Stomach (tissue), 9 donors: ENCODE results near the gene UNC13B. TPM values are rescaled to one million over a fixed set of nuclear protein-coding genes. Genes with fewer than 3 reads are reported as not detected.

ENCODE experiments used
- DNase-seq, 2 donors: peaks; one replicate each; pipeline versions ENCODE4 v3.0.0 to v3.0.0-alpha.2; 2013 to 2019
- H3K27ac ChIP-seq, 5 donors: fragments of 200-600 bp in 4 of 5; sonication (generic) in 4 of 5; one replicate each; pipeline ENCODE4 v1.5.1; 2013 to 2019; ENCODE audit warnings: mild to moderate bottlenecking in 1 of 5, moderate library complexity in 1 of 5
- H3K27me3 ChIP-seq, 3 donors: fragments of 200-600 bp; sonication (generic); one replicate each; pipeline ENCODE4 v1.5.1; 2017 to 2019; ENCODE audit warnings: mixed run types in 1 of 3
- H3K36me3 ChIP-seq, 4 donors: fragments of 200-600 bp; sonication (generic); 1 replicate in 3 of 4; 2 replicates in 1 of 4; pipeline ENCODE4 v1.5.1; 2016 to 2019
- H3K4me1 ChIP-seq, 4 donors: fragments of 200-600 bp; sonication (generic); one replicate each; pipeline ENCODE4 v1.5.1; 2016 to 2019
- H3K4me3 ChIP-seq, 4 donors: fragments of 200-600 bp; sonication (generic) in 3 of 4; one replicate each; pipeline ENCODE4 v1.5.1; 2016 to 2019; ENCODE audit warnings: mild to moderate bottlenecking in 1 of 4
- H3K9me3 ChIP-seq, 4 donors: fragments of 200-600 bp; sonication (generic); one replicate each; pipeline ENCODE4 v1.5.1; 2016 to 2019
- EP300 ChIP-seq: sonication (generic); formaldehyde crosslinking; IDR thresholded peaks from one replicate; pipeline ENCODE4 v1.6.1; 2017; ENCODE audit warnings: antibody characterized with exemption
- POLR2A ChIP-seq, 4 donors: fragments of 450-650 bp; IDR thresholded peaks; one replicate each; pipeline ENCODE4 v1.6.1; 2016; ENCODE audit warnings: antibody characterized with exemption in 4 of 4, control low read depth in 2 of 4, mild to moderate bottlenecking in 1 of 4, moderate library complexity in 1 of 4
- POLR2AphosphoS5 ChIP-seq, 3 donors: sonication (generic); formaldehyde crosslinking; IDR thresholded peaks; one replicate each; pipeline ENCODE4 v1.6.1; 2016; ENCODE audit warnings: antibody characterized with exemption in 3 of 3
- WGBS, 5 donors: extraction: QIAGEN DNeasy Blood & Tissue Kit in 3 of 5; methylation state at CpG; one replicate each; pipeline versions ENCODE4 v1.1.5 to v1.1.7; 2013 to 2018; 5-methylcytosine and 5-hydroxymethylcytosine counted together
- intact Hi-C: fragments of 100-400 bp; cut with DNase I; formaldehyde crosslinking; loops from one replicate; pipeline ENCODE4 v1.15.1; 2023; ENCODE audit warnings: low total_unique reads
- polyA plus RNA-seq, 3 donors: library from polyadenylated mRNA; stranded (reverse); fragments of 200-250 nt; gene quantifications; one replicate each; pipeline ENCODE4 v1.2.3, GENCODE V29; 2013
- total RNA-seq, 5 donors: library from RNA; depleted of rRNA; stranded (reverse); fragments of >200 nt; gene quantifications; one replicate each; pipeline versions ENCODE4 v1.1.0 to v1.2.3, GENCODE V29; 2014 to 2016
- TF ChIP-seq, protein P1 (sequence below), 7 experiments: fragments of 450-650 bp in 4 of 7; fragments of 200-600 bp in 3 of 7; sonication (generic) in 3 of 7; IDR thresholded peaks; one replicate each; pipeline ENCODE4 v1.5.1; 2016 to 2019; ENCODE audit warnings: antibody characterized with exemption in 7 of 7, control low read depth in 2 of 7, mild to moderate bottlenecking in 1 of 7
- donor health status: healthy with polysubstance abuse.
- donor health status: Bipolar disorder and iron deficiency.
- donor health status: healthy.

Gene UNC13B
- total and polyA plus RNA-seq, 8 donors, result 8.9 to 68.7 (median 20.8) TPM

- intact Hi-C loops, result no loop called here
- Histone ChIP-seq H3K9me3 (no peaks in the 10 kb centered on the region), H3K36me3 (peaks cover 0 to 18% (median 8%) of the 10 kb centered on the region in 4 donors), H3K27me3 (no peaks in the 10 kb centered on the region), H3K27ac (no peak overlapping the region), H3K4me1 (no peaks in the 10 kb centered on the region), H3K4me3 (no peak overlapping the region)
- no peak for DNase-seq
- no peak for TF ChIP-seq POLR2A (IDR thresholded peaks at IDR 0.05)
- TF ChIP-seq EP300, result no peak
- no peak for TF ChIP-seq POLR2AphosphoS5 (IDR thresholded peaks at IDR 0.05)
- WGBS, 5 donors, result 84 to 94% (median 92%) methylated on average over 3 of the region's 3 CpGs
Measured at GRCh38 chr9:35324966-35325365, 163.2 kb downstream of the UNC13B start.

GRCh38 chr9:35333551-35333950 is 171.7 kb downstream of the UNC13B start:
- WGBS, 5 donors, result 94 to 100% (median 96%) methylated on average over 1 of the region's 1 CpG
- H3K36me3 ChIP-seq, result peaks cover 0 to 12% (median 0%) of the 10 kb centered on the region in 4 donors
- no peaks in the 10 kb centered on the region for H3K27me3 ChIP-seq
- peaks cover 0 to 6% (median 4%) of the 10 kb centered on the region in 4 donors for H3K4me1 ChIP-seq
- no peak for DNase-seq
- intact Hi-C loops, result no loop called here
- TF ChIP-seq, protein P1, sequence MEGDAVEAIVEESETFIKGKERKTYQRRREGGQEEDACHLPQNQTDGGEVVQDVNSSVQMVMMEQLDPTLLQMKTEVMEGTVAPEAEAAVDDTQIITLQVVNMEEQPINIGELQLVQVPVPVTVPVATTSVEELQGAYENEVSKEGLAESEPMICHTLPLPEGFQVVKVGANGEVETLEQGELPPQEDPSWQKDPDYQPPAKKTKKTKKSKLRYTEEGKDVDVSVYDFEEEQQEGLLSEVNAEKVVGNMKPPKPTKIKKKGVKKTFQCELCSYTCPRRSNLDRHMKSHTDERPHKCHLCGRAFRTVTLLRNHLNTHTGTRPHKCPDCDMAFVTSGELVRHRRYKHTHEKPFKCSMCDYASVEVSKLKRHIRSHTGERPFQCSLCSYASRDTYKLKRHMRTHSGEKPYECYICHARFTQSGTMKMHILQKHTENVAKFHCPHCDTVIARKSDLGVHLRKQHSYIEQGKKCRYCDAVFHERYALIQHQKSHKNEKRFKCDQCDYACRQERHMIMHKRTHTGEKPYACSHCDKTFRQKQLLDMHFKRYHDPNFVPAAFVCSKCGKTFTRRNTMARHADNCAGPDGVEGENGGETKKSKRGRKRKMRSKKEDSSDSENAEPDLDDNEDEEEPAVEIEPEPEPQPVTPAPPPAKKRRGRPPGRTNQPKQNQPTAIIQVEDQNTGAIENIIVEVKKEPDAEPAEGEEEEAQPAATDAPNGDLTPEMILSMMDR (IDR thresholded peaks at IDR 0.05), result no peak
- TF ChIP-seq POLR2A (IDR thresholded peaks at IDR 0.05) (no peak), POLR2AphosphoS5 (IDR thresholded peaks at IDR 0.05) (no peak)
- H3K4me3 ChIP-seq, result no peak overlapping the region
- no peaks in the 10 kb centered on the region for H3K9me3 ChIP-seq
- H3K27ac ChIP-seq, result no peak overlapping the region

DNA sequence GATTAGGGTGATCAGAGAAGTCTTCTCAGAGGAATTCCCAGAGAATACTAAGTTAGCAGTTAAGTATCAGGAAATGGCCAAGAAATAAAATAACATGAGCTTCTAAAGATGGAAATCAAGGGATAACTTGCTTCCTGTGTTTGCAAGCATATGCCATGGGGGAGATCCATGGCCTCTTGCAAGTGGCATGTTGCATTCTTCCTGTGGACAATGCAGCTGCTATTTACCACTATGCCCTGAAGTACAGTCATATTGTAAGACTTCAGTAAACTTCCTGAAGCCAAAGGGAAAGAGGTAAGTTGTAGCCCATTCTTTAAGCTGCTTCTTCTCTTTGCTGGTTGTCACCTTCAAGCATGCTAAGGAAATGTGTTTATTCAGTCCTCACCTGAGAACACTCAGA is 173.4 kb downstream of the UNC13B start:
- intact Hi-C loops, result no loop called here
- TF ChIP-seq EP300 (no peak), POLR2AphosphoS5 (IDR thresholded peaks at IDR 0.05) (no peak), POLR2A (IDR thresholded peaks at IDR 0.05) (no peak)
- TF ChIP-seq, protein P1 (IDR thresholded peaks at IDR 0.05), result no peak
- Histone ChIP-seq H3K27ac (no peak overlapping the region), H3K4me1 (peaks cover 0 to 11% (median 6%) of the 10 kb centered on the region in 4 donors), H3K9me3 (no peaks in the 10 kb centered on the region), H3K4me3 (no peak overlapping the region), H3K36me3 (peaks cover 0 to 19% (median 4%) of the 10 kb centered on the region in 4 donors), H3K27me3 (no peaks in the 10 kb centered on the region)
- no peak for DNase-seq

GRCh38 chr9:35338086-35338485 is 176.3 kb downstream of the UNC13B start:
- DNase-seq, result no peak
- Histone ChIP-seq H3K4me1 (peaks cover 11 to 29% (median 18%) of the 10 kb centered on the region in 4 donors), H3K4me3 (no peak overlapping the region), H3K9me3 (no peaks in the 10 kb centered on the region), H3K27ac (no peak overlapping the region), H3K27me3 (no peaks in the 10 kb centered on the region), H3K36me3 (peaks cover 0 to 9% (median 4%) of the 10 kb centered on the region in 4 donors)
- intact Hi-C loops, result no loop called here
- WGBS, 5 donors, result 64 to 97% (median 67%) methylated on average over 2 of the region's 2 CpGs
- TF ChIP-seq EP300 (no peak), POLR2A (IDR thresholded peaks at IDR 0.05) (no peak)

DNA sequence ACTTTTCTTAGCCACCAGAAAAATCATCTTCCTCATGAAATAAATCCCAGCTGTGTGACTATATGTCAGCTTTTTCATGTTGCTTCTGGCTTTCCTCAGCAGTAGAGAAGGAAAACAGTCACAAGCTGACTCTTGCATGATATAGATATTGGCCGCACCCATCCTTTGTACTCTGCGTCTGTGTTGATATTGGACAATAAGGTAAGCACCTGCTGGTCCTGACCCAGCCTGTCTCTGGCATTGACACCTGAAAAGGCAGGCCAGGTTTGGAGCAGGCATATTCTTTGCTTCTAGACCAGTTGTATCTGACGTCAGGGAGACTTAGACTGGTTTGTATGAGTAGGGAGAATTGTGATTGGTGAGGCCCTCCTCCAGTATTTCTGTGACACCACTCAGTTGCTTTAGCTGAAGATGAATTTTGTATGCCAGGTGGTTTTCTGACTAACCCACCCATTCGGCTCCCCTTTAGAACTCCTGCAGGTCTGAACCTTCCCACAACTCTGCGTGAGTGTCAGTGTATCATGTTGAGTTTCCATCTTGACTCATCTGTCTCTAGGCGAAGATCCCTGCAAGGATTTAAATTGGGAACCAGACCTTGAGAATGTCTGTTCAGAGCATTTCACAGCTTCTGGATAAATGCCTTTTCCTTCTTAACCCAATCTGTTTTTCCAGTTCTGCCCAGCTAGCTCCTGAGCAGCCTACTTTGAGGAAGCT is 176.9 kb downstream of the UNC13B start:
- DNase-seq, result peak; percentile 34 to 71
- H3K9me3 ChIP-seq, result no peaks in the 10 kb centered on the region
- H3K27ac ChIP-seq, result peak overlapping the region in 1 of 5 donors; percentile 33
- intact Hi-C loops, result no loop called here
- H3K36me3 ChIP-seq, result peaks cover 0 to 12% (median 4%) of the 10 kb centered on the region in 4 donors
- H3K4me3 ChIP-seq, result no peak overlapping the region
- whole genome bisulfite sequencing, 5 donors, result 62 to 81% (median 71%) methylated on average over 6 of the region's 6 CpGs
- H3K27me3 ChIP-seq, result no peaks in the 10 kb centered on the region
- H3K4me1 ChIP-seq, result peaks cover 11 to 29% (median 18%) of the 10 kb centered on the region in 4 donors
- TF ChIP-seq, protein P1 (IDR thresholded peaks at IDR 0.05), result no peak
- TF ChIP-seq POLR2AphosphoS5 (IDR thresholded peaks at IDR 0.05), result peak in 2 of 3 donors; percentile 31 to 41
